HG02588 (cell line): ENCODE measurements around the gene PTGER1.
A peak's percentile ranks its signal among the peaks of the same experiment; 100 is the strongest.

Source experiments
- ATAC-seq: cut with Tn5 transposase; IDR thresholded peaks from one replicate; pipeline ENCODE4 v1.9.1; 2021; ENCODE audit warnings: mild to moderate bottlenecking, moderate library complexity; ENCODE audit not compliant: unreplicated experiment

Gene PTGER1

GRCh38 chr19:14442891-14443631 is 32.1 kb downstream of the PTGER1 start:
- ATAC-seq: no peak

DNA sequence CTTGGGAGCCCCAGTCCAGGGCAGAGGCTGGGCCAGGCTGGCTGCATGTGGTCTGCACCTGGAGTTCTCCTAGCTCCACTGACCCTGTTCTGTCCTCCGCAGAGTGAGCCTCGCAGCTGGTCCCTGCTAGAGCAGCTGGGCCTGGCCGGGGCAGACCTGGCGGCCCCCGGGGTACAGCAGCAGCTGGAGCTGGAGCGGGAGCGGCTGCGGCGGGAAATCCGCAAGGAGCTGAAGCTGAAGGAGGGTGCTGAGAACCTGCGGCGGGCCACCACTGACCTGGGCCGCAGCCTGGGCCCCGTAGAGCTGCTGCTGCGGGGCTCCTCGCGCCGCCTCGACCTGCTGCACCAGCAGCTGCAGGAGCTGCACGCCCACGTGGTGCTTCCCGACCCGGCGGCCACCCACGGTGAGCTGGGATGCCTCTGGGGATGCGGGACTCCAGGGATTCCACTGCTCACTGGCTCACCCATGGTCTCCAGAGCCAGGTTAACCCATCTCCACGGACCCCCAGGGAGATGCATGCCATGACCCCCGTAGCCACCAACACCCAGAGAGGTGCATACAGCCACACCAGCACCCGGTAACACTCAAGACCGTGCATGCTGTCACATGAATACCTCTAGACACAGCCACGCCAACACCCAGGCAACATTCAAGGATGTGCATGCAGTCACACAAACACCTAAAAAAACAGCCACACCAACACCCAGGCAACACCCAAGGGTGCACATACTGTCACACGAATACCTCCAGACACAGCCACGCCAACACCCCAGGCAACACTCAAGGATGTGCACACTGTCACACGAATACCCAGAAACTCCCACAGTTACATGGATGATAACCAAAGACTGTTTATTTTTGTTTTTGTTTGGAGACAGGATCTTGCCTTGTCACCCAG is 33.9 kb downstream of the PTGER1 start:
- no peak for ATAC-seq

DNA sequence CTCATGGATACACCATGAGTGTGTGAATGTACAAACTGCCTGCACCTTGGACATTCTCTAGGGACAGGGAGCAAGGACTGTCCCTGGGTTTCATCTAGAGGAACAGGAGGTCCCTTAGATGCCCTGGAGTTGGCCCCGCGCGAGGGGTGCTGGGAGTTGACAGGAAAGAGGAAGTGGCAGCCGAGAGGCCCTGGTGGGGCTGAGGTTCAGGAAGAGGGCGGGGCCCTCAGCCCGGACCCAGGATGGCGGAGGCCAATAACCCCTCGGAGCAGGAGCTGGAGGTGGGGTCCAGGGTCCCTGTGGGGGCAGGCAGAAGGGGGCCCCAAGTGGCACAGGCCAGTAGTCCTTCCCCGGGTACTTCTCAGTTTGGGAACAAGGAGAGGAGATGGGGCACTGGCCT is 35.1 kb downstream of the PTGER1 start:
- ATAC-seq: peak; percentile 69

- no peak for ATAC-seq
Observed at GRCh38 chr19:14439014-14439413, 36.1 kb downstream of the PTGER1 start.

DNA sequence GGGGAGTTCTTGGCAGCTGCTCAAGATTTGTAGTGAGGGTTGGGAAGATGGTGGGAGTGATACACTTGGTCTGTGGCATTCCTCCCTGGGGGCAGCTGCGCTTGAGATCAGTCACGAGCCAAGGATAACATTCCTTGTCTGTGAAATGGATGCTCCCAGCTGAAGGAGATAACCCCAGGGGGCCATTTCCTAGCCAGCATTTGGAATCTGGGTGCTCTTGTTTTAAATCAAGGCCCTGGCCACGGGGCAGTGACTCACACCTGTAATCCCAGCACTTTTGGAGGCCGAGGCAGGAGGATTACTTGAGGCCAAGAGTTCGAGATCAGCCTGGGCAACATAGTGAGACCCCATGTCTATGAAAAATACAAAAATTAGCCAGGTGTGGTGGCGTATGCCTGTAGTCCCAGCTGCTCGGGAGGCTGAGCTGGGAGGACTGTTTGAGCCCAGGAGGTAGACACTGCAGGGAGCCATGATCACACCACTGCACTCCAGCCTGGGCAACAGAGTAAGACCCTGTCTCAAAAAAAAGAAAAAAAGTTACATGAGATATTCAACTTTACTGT is 37.5 kb downstream of the PTGER1 start:
- no peak for ATAC-seq

DNA sequence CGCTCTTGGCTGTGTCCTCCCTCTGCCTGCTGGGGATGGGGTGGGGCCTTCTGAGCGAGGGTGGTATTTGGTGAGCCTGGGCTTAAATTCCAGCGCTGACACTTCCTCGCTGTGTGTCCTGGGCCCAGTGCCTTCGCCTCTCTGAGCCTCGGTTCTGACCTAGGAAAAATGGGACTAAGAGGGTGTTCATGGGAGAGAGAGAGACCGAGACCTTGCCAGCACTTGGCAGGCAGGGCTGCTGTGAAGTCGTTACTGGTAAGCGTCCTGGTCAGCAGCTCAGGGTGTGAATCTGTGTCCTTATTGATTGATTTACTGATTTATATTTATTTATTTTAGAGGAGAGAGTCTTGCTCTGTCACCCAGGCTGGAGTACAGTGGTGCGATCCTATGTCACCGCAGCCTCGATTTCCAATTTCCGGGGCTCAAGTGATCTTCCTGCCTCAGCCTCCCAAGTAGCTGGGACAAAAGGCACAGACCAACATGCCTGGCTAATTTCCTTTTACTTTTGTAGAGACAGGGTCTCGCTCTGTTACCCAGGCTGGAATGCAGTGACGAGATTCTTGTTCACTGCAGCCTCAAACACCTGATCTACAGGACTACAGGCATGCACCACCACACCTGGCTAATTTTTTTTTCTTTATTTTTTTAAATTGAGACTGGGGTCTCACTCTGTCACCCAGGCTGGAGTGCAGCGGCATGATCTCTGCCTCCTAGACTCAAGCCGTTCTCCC is 39.7 kb downstream of the PTGER1 start:
- ATAC-seq: no peak

DNA sequence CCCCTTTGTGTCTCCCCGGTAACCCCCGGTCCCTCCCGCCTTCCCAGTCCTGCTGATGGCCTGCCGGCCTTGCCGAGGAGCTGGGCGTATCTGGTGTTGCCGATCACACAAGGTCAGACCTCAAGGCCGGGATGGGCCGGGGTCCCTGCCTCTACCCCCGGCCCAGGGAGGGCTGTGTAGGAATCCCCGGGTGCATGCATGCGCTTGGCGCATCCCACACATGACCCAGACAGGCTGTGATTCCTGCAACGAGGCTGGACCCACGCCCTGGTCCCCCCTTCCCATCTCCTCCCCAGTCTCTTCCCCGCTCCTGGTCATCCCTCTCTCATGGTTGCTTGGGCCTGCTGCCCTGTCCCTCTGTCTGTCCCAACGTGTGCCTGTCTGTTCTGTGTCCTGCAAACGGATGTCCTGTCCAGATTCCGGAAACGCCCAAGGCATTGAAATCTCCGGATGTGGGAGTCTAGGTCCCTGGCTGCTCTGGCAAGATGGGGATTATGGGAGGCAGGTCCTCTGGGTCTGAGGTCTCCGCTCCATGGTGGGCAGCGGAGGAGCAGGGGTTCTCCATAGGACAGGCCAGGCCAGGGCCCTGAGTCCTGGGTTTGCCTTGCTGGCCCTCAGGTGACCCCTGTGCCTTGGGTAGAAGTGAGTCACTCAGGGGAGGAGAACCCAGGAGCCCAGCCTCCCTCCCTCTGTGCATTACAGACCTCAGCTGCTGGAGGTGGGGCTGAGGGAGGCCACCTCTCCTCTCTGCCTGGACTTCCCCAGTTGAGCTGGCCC is 40.4 kb downstream of the PTGER1 start:
- ATAC-seq: no peak

- ATAC-seq: no peak
Observed at GRCh38 chr19:14433554-14434501, 41.3 kb downstream of the PTGER1 start.

DNA sequence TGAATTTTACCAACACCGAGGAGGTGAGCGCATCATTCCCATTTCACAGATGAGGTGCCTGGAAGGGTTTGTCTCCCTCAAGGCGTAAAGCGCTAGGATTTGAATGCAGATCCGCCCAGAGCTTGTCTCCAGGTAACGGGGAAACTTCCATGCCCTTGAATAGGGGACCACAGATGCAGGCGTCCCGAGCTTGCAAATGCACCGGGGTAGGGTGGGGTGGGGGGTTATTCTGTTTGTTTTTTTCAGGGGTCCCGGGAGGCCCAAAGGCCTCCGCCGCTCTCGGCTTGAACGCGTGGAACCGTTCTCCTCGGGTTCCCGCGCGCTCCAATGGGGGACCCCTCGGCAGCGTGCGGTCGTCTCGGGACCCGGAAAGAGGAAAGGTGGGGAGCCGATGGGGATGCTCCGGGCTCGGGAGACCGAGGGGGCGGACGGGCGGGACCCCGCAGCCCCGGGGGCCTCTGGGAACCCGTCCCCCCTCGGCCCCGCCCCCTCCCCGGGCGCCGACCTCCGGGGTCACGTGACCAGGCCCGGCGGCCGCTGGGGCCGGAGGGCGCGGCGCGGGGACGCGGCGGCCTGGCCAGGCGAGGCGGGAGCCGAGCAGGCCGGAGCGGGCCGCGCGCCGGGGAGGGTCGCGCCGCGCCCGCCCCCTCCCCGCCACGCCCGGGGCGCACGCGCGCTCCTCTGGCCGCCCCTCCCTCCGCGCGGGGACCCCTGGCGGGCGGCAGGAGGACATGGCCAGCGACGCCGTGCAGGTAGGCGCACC is 42.2 kb downstream of the PTGER1 start, which contains the start of gene PKN1:
Gene PKN1, plus strand, starts transcription at position 516 of the 763 bp plus-strand sequence. Its CDS starts 216 bp downstream, at position 732.
- no peak for ATAC-seq

- ATAC-seq: no peak
Observed at GRCh38 chr19:14430712-14431111, 44.4 kb downstream of the PTGER1 start.

DNA sequence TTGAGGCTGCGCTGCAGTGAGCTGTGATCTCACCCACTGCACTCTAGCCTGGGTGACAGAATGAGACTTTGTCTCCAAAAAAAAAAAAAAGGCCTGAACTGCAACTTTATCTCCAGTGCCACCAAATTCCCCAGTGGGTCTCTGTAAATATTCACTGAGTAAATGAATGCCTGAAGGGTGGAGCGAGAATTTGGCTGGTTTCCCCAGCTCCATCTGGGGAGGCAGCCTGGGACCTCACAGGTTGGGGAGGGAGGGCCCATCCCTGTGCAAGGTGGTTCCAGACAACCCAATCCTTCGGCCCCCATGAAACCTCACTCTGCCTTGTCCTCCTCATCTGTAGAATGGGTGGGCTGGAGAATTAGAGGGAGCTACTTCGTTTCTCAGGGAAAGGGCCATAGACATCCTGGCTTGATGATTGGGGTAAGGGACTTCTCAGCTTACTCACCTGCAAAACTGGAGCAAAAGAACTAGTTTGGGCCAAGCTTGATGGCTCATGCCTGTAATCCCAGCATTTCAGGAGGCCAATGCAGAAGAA is 46.2 kb downstream of the PTGER1 start:
- ATAC-seq: no peak

DNA sequence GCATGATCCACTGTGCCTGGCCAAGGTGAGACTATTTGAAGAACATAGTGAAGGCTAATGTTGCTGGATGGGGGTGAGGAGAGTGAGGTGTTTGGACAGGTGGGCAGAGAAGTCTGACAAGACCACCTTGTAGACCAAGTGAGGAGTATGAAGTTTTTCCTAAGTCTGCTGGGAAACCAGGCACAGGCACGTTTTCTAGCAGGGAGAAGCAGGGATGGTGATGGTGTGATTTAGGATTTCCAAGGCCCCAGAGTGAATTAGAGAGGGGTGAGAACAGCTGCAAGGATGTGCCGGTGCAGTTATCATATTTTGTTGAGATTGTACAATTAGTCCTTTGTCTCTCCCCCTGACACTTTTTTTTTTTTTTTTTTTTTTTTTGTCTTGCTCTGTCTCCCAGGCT is 47.7 kb downstream of the PTGER1 start:
- ATAC-seq: no peak

GRCh38 chr19:14425696-14426138 is 49.4 kb downstream of the PTGER1 start:
- no peak for ATAC-seq
